Caki2 (cell line): ENCODE measurements around the gene TBC1D4. TPM values are rescaled to one million over a fixed set of nuclear protein-coding genes. Genes with fewer than 3 reads are reported as not detected.

ENCODE experiments used
- DNase-seq: peaks from one replicate; pipeline ENCODE4 v3.0.0-alpha.2; 2015; ENCODE audit warnings: low read depth
- in situ Hi-C: cut with HindIII; loops from 2 replicates; pipeline ENCODE4 v1.10.0; 2016; ENCODE audit warnings: low sequenced_read_pairs, low pct_unique_long_range_greater_than_20kb, mixed read lengths
- total RNA-seq: library from RNA; depleted of rRNA; stranded (reverse); fragments of >200 nt; shearing (Covaris generic); gene quantifications from 2 replicates; pipeline ENCODE4 v1.2.3, GENCODE V29; 2014; ENCODE audit warnings: low replicate concordance

TBC1D4 gene
- total RNA-seq, 1 experiment from 2014 or later: 9.0 TPM

DNA sequence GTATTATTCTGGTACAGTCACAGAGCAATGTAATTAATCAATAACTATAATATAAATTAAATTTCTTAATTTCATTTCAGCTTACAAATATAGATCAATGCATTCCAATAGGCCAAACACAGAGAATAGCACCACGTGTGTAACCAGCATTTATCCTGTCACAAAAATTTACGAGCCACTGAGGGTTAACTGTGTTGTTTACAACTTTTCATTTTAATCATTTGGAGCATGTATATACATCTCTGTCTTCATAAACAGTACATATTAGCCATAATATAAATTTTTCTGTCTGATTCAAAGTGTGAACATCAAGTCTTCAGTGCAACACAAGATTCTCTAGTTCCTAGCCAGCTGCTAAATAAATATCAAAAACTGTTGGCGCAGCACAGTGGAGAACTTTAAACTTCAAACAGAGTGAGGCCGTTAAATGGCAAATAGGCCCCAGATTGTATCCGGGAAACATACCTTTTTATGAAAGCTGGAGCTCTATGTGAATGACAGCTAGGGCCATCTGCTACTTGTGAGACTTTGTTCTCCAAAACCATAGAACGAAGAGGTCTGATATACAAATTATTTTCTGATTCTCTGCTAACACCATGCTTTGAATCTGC is 105.1 kb downstream of the TBC1D4 start:
- no peak for DNase-seq
- in situ Hi-C loops: no loop called here

DNA sequence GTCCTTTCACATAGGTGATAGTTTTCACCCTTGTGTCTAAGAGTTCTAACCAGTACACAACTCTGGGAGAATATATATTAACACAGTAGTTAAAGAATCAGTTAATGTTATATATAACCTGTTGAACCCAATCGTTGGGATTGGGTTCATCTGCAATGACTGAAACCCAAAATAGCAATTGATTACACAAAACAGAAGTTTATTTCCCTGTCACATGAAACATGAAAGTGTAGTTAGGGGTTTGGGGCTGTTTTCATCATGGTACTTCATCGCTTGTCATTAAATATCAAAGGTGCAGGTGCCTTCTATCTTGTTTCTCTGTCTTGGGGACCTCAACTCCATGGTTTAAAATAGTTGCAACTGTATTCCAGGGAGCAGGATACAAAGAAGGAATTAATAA is 106.6 kb downstream of the TBC1D4 start:
- DNase-seq: no peak
- in situ Hi-C loops: no loop called here

DNA sequence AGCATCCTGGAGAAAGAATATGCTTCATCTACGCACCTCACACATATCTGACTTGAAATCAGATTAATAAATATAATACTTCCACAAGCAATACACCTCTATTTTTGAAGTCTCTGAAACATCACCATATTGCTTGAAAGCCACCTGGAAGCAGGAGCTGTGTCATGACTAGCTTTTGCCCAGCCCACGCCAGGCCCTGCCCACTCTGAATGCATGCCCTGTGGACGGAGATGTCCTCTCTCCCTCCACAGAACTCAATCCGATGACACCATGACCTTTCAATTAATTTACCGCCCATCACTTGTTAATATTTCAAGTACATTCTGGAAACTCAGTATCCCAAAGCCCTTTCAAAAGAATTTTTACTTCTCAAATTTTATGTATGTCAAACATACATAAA is 108.0 kb downstream of the TBC1D4 start:
- in situ Hi-C loops: no loop called here
- no peak for DNase-seq

DNA sequence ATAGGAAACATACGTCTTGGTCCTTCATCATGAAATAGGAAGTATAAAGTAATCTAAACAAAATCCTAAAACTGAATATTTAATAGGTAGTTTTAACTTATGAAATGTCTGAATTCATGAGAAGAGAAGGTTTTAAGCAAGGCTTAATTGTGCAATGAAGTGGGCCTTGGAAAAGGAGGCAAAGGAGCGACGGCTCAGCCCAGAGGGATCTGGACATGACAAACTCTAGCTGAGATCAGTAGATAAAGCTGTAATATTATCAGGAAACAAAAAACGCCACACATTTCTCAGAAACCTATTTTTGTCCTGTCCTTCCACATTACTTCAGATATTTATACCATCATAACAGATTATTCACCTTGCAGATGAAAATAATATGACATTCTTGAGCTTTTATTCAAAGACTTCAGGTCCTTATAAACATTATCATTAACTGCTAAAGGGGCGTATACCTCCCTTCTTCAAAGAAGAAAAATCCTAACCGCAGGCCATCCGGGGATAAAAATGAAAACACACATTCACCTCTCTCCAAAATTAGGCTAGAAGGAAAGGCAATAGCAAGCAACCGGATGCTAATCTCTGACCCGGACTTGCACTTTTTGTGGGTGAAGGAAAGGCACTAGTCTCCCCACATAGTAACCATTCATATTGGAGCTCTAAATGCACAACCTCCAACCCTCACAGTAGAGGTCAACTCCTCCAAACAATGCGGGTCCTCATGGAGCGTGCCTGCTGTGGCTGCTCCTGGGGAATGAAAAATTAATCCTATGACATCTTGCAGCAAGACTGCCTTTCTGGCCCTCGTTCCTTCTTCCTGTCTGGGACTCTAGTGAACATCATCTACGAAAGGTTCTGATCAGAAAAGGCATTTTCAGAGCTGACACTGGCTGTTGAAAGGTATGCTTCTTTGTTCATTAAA is 108.8 kb downstream of the TBC1D4 start:
- DNase-seq: no peak
- in situ Hi-C loops: no loop called here

DNA sequence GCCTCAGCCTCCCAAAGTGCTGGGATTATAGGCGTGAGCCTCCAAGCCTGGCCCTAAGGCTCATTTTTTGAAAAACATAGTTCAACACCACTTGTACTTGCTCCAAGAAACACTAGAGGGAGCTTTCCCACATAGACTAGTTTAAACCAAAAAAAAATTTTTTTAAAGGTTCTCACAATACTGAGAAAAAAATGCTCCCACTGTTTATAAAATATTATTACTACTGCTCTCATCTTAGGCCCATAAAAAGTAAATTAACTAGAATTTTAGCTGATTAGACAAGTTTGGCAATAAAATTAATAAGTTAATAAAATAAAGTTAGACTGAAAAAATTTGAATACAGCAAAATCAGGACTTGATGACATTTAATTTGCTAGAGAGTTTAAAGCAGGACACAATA is 109.5 kb downstream of the TBC1D4 start:
- in situ Hi-C loops: no loop called here
- no peak for DNase-seq

DNA sequence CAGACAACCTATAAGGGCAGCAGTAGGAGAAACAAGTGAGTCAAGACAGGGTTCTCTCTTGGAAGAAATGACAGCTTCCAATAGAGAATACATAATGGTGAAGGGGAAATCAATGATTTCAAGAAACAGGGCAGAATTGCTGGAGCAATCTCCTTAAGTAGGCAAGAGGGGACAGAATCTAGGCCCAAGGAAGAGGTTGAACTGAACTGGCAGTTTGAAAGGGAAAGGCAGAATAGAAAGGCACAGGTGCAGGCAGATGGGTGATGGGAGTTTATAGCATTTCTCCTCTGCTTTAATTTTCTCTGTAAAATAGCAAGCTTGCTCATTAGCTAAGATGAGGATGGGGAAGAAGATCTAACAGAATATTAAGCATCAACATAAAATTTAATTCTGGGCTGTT is 110.8 kb downstream of the TBC1D4 start:
- DNase-seq: no peak
- in situ Hi-C loops: no loop called here

DNA sequence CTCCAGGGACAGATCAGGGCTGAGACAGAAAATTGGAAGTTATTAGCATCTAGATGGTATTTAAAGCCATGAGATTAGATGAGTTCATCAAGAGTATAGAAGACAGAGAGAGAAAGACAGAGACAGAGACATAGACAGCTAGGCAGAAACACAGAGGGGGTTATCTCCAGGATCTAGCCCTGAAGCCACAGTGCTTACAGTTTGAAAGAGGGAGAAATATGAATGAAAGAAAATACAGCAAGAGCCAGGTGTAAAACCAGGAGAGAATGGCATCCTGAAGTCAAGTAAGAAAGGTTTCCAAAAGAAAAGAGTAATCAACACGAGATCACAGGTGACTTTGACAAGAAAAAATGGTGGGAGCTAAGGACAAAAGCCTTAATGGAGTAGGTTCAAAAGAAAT is 111.2 kb downstream of the TBC1D4 start:
- DNase-seq: no peak
- in situ Hi-C loops: no loop called here

DNA sequence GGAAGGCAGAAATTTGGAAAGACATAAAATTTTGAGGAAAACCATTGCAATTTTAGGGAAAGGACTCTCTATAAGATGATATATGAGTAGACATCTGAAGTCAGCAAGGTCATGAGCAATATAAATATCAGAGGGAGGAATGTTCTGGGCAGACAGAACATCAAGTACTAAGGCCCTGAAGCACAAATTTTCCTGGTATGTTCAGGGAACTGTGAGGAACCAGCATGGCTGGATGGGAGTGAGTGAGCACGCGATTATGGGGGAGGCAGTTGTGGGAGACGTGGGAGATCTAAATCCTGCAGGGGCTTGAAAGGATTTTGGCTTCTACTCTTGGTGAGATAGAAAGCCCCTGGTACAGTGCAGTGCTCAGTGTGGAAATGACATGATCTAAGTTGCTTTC is 112.0 kb downstream of the TBC1D4 start:
- in situ Hi-C loops: no loop called here
- DNase-seq: no peak

DNA sequence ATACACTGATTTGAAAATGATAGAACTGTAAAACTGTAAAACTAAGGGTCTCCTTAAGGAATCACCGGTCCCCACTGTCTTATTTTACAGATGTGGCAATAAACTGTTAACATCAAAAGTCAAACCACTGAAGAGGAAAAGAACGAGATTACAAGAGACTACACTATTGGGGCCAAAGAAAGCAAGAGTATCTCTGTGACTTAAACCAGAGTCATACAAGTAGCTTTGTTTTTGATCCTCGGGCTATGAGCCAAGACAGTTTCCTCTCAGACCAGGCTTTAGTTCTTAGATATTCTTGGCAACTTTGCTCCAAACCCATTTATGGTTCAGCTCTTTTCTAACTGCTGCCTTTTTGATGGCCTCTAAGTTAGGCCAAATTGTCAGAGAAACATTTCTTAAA is 113.8 kb downstream of the TBC1D4 start:
- in situ Hi-C loops: no loop called here

DNA sequence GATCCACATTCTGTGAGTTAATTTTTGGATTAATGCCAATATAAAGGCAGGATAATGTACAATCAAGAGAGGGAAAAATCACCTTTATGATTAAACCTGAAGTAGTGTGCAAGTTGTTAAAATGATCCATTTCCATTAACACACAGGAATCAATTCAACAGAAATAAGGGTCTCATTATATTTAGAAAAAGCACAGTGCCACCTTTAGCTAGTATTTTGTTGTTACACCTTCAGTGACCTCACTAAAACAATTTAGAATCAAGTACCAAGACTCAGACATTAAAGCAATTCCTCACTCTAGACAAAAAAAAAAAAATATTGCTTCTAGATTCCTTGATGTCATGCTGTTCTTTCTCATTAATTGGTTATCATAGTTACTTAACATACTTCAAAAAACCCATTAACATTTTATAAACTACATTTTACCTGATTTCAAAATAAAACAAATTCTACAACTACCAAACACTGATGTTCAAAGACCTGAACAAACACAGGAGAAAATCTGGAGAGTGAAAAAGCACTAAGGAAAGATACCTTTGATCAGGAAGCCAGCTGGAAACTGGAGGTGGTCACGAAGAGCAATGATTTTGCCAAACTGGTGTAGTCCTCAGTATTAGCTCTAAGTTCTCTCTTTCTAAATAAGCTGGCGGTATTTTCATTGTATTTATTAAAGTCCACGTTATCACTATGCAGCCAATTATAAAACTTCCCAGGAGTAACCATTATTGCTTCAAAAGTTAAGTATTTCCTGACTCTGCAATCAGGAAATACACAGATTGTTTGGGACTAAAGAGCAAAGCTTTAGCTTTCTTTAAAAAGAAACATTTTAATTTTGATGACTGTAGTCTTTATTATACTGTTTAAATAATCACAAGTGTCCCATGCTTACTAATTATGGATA is 115.3 kb downstream of the TBC1D4 start:
- no peak for DNase-seq
- in situ Hi-C loops: no loop called here

More for the DNA sequence above, 113.8 kb downstream of the TBC1D4 start:
- no peak for DNase-seq

DNA sequence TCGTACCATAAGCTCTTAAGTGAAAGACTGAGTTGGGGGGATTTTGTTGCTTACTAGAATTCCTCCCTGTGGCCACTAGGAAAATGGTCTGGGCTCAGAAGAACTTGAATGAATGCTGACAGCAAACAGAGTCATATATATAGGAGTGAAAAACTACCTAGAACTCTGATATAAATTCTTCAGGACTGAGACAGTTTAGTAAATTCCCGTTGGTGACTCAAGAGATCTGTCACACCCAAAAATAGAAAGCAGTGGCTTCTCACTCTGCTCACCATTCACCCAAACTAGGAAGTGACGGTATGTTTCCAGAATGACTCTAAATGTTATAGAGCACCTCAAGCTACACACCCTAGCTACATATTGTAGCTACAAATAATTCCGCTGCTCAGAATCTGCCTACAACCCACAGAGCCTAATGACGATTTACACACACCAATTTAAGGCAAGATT is 116.2 kb downstream of the TBC1D4 start:
- DNase-seq: peak; percentile 27
- in situ Hi-C loops: no loop called here

DNA sequence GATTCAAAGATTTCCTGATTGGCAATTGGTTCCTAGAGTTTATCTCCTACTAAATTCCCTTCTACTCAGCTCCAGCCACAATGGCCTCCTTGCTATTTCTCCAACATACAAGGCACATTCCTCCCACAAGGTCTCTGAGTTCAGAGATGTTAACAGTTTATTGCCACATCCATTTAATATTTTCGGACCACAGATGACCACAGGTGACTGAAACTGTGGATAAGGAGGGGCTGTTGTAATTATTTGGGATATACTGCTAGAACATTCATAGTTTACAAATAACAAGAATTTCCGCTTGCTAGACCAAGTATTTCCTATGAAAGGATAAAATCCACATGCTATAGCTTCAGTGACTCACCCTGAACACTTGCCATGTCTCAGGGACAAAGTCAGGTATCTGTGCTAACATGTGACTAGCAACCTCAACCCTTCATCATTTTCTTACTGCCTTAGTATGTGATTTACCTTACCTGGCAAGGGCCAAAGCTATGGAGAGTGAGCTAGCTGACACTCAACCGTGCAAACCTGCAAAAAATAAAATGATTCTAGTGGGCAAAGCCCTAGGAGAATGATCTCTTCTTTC is 117.7 kb downstream of the TBC1D4 start:
- no peak for DNase-seq
- in situ Hi-C loops: no loop called here

DNA sequence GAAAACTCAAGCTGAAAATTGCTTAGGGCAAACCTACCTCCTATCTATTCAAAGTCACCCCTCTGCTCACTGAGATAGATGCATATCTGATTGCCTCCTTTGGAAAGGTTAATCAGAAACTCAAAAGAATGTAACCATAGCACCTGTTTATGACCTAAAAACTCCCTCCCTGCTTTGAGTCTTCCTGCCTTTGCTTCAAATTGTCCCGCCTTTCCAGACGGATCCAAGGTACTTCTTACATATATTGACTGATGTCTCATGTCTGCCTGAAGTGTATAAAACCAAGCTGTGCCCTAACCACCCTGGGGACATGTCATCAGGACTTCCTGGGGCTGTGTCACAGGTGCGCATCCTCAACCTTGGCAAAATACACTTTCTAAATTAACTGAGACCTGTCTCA is 118.6 kb downstream of the TBC1D4 start:
- DNase-seq: no peak
- in situ Hi-C loops: no loop called here

DNA sequence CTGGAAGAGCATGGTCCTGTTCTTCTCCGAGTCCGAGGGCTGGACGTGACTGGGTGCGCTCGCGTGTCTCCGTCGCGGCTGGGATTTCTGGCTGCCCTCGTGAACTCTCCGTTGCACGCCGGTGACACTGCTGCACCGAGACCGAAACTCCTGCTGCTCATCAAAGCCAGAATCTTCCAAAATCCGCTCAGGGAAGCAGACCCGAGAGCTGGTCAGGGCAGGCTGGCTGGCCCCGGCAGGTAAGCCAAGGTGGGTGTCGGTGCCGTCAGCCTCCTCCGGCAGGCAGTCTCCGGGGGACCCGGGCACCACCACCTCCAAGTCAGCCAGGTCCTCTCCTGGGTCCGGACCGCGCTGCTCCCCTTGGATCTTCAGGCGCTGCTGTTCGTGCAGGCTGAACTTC is 119.9 kb downstream of the TBC1D4 start:
- in situ Hi-C loops: no loop called here
- no peak for DNase-seq

DNA sequence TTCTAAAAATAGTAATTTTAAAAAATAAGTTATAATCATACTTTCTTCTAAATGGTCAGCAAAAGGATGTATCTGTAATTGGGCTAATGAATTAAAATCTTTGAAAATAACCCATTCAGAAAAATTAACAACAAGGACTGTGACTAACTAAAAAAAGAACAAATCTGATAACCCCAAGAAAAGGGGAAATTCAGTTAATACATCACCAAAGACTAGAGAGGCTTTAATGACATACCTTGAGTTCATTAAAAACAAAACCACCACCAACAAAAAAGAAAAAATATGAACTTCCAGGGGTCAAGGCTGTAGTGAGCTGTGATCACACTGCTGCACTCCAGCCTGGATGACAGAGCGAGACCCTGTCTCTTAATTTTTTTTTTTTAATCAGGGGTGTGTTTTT is 121.8 kb downstream of the TBC1D4 start:
- in situ Hi-C loops: no loop called here
- DNase-seq: no peak

DNA sequence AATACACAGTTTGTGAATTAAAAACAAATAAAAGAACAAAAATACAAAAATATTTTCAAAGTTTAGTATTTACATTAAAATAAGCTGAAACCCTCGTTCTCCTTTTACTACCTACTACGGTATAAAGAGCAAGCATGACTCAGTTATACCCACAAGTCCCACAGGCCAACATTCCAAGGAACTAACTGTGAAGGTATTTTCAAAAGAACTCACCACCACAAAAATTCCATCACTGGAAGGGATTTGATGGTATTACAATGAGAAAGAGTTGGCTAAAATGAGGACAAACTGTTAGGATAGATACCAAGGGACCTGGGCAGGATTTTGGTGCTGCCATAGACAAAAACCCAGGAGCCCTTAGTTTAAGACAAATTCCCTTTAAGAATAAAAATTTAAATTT is 122.7 kb downstream of the TBC1D4 start:
- DNase-seq: peak; percentile 50
- in situ Hi-C loops: no loop called here

DNA sequence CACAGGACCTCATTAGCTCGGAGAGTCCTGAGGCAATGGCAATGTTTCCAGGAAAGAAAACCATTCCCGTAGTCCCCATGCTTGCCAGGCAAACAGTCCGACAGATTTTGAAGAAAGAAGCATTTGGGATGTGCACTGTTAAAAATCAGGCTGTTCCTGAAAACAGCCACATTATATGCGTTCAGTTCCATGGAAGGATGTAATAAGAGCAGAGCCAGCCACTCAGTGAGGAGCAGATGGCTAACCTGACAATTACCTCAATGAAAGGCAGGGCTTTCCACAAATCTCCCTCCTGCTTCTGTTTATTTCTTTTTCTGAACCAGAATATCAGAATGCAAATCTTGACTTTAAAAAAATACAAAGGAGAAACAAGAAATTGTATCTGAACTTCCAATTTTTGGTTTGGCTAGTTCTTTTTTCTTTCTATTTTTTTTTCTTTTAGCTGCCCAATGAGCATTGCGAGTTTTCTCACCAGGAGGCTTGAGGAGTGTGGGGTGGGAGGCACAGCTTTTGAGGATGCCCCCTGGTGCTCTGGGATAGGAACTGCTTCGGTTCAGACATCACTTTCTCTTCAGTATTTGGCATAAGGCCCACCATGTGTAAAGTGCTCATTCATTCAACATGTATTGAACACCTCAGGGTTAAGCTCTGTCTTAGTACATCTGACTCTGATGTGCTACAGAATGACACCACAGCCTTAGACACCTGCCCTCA is 124.2 kb downstream of the TBC1D4 start:
- in situ Hi-C loops: no loop called here
- DNase-seq: no peak

DNA sequence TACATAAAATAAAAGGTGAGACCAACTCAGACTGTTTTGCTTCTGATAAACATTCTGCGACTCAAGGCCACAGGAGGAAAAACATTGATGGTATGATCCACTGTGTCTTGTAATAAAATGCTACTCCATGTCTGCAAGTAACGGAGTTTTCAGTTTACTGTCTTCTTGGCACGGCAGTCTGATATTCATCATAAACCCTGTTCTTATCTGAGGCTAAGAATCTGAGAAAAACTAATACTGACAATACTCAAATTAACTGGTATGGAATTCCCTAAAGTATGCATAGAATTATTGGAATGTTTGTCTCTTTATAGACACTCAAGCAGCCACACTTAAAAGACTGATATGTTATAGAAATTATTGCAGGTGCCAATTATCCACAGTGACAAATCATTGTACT is 125.5 kb downstream of the TBC1D4 start:
- in situ Hi-C loops: no loop called here
- no peak for DNase-seq
